GM23338 (cell line): ENCODE data around the gene LIX1L. TPM values are rescaled to one million over a fixed set of nuclear protein-coding genes. Genes with fewer than 3 reads are reported as not detected.

ENCODE experiments used
- ATAC-seq: fragments of 200-7000 bp; cut with Tn5 transposase; 3 replicates; pipeline ENCODE4 v1.9.1; 2020
- DNase-seq: peaks from one replicate; pipeline ENCODE4 v3.0.0-alpha.2; 2015; ENCODE audit warnings: low spot score
- H2AFZ ChIP-seq: fragments of 200-600 bp; sonication (generic); 2 replicates; pipeline ENCODE4 v1.8.0; 2016; ENCODE audit warnings: antibody characterized with exemption, mild to moderate bottlenecking, moderate library complexity
- H3F3A ChIP-seq: fragments of 200-600 bp; sonication (generic); replicated peaks from 2 replicates; pipeline ENCODE4 v1.8.0; 2017; ENCODE audit warnings: antibody characterized with exemption, mixed run types, low read depth
- H3K27ac ChIP-seq: fragments of 200-600 bp; sonication (generic); 2 replicates; pipeline ENCODE4 v1.6.1; 2016; ENCODE audit warnings: low read depth
- H3K27me3 ChIP-seq: fragments of 200-600 bp; sonication (generic); 2 replicates; pipeline ENCODE4 v1.8.0; 2016; ENCODE audit warnings: mild to moderate bottlenecking, mixed run types, moderate library complexity; ENCODE audit not compliant: insufficient read depth
- H3K36me3 ChIP-seq: fragments of 200-600 bp; sonication (generic); 2 replicates; pipeline ENCODE4 v1.8.0; 2016; ENCODE audit warnings: mild to moderate bottlenecking; ENCODE audit not compliant: insufficient read depth
- H3K4me1 ChIP-seq: fragments of 200-600 bp; sonication (generic); 2 replicates; pipeline ENCODE4 v1.8.0; 2016; ENCODE audit warnings: mild to moderate bottlenecking, moderate library complexity; ENCODE audit not compliant: insufficient read depth
- H3K4me2 ChIP-seq: fragments of 200-600 bp; sonication (generic); 2 replicates; pipeline ENCODE4 v1.7.1; 2017; ENCODE audit warnings: mixed run types
- H3K4me3 ChIP-seq: fragments of 200-600 bp; sonication (generic); 2 replicates; pipeline ENCODE4 v1.6.1; 2016; ENCODE audit warnings: mixed run types
- H3K79me2 ChIP-seq: fragments of 200-600 bp; sonication (generic); replicated peaks from 2 replicates; pipeline ENCODE4 v1.8.0; 2017; ENCODE audit warnings: mild to moderate bottlenecking; ENCODE audit not compliant: insufficient read depth
- H3K9me2 ChIP-seq: fragments of 200-600 bp; sonication (generic); 2 replicates; pipeline ENCODE4 v1.8.0; 2017; ENCODE audit not compliant: insufficient read depth
- H4K20me1 ChIP-seq: fragments of 200-600 bp; sonication (generic); replicated peaks from 2 replicates; pipeline ENCODE4 v1.8.0; 2017; ENCODE audit warnings: mild to moderate bottlenecking; ENCODE audit not compliant: insufficient read depth
- H3K27ac Mint-ChIP-seq: 2 replicates; pipeline ENCODE4 v1.8.0; 2020; ENCODE audit warnings: inconsistent platforms, mild to moderate bottlenecking, moderate library complexity, mixed read lengths
- H3K27me3 Mint-ChIP-seq: 3 replicates; pipeline ENCODE4 v1.8.0; 2022; ENCODE audit warnings: low read depth, mild to moderate bottlenecking, moderate library complexity, mixed read lengths, inconsistent platforms; ENCODE audit not compliant: insufficient read depth, poor library complexity
- H3K36me3 Mint-ChIP-seq: 3 replicates; pipeline ENCODE4 v1.8.0; 2021; ENCODE audit warnings: low read depth, mild to moderate bottlenecking, inconsistent platforms, moderate library complexity, mixed read lengths
- H3K4me1 Mint-ChIP-seq: 3 replicates; pipeline ENCODE4 v1.8.0; 2020; ENCODE audit warnings: mild to moderate bottlenecking, inconsistent platforms, mixed read lengths
- H3K4me3 Mint-ChIP-seq: 3 replicates; pipeline ENCODE4 v1.8.0; 2021; ENCODE audit warnings: moderate library complexity, mild to moderate bottlenecking, inconsistent platforms, mixed read lengths
- H3K9me3 Mint-ChIP-seq: 3 replicates; pipeline ENCODE4 v1.8.0; 2020; ENCODE audit warnings: moderate library complexity, mild to moderate bottlenecking, inconsistent platforms, mixed read lengths
- CREB1 ChIP-seq: fragments of 250-450 bp; sonication (Bioruptor Pico); IDR thresholded peaks from 2 replicates; pipeline ENCODE4 v1.5.0; 2020; ENCODE audit warnings: low read depth, mild to moderate bottlenecking, moderate library complexity
- EZH2 ChIP-seq: fragments of 200-600 bp; sonication (generic); IDR thresholded peaks from one replicate; pipeline ENCODE4 v1.8.0; 2017; ENCODE audit warnings: antibody characterized with exemption, mild to moderate bottlenecking, low read depth; ENCODE audit not compliant: unreplicated experiment
- EZH2phosphoT487 ChIP-seq: fragments of 200-600 bp; sonication (generic); IDR thresholded peaks from one replicate; pipeline ENCODE4 v1.8.1; 2018; ENCODE audit warnings: antibody characterized with exemption; ENCODE audit not compliant: unreplicated experiment
- JUNB ChIP-seq: IDR thresholded peaks from one replicate; pipeline ENCODE4 v1.6.1; 2016; ENCODE audit warnings: antibody characterized with exemption; ENCODE audit not compliant: unreplicated experiment
- NANOG ChIP-seq: IDR thresholded peaks from 2 replicates; pipeline ENCODE4 v1.6.1; 2016; ENCODE audit warnings: antibody characterized with exemption, borderline replicate concordance
- POLR2AphosphoS5 ChIP-seq: IDR thresholded peaks from 2 replicates; pipeline ENCODE4 v1.6.1; 2016; ENCODE audit warnings: antibody characterized with exemption, low read depth
- STAT1 ChIP-seq: IDR thresholded peaks from one replicate; pipeline ENCODE4 v1.6.1; 2016; ENCODE audit warnings: antibody characterized with exemption; ENCODE audit not compliant: unreplicated experiment
- ZNF114 ChIP-seq: fragments of 250-450 bp; sonication (Bioruptor Pico); IDR thresholded peaks from 2 replicates; pipeline ENCODE4 v1.5.0; 2020; ENCODE audit warnings: mild to moderate bottlenecking, moderate library complexity
- ZNF331 ChIP-seq: fragments of 250-450 bp; sonication (Bioruptor Pico); IDR thresholded peaks from 2 replicates; pipeline ENCODE4 v1.5.0; 2020; ENCODE audit warnings: low read depth, mild to moderate bottlenecking, moderate library complexity
- polyA plus RNA-seq: library from polyadenylated mRNA; unstranded; fragments of >200 nt; fragmentation: Nextera tagmentation; extraction: Ambion mirVana; gene quantifications from 2 replicates; pipeline ENCODE4 v1.2.1, GENCODE V29; 2016
- total RNA-seq: library from RNA; depleted of rRNA; stranded (reverse); fragments of >200 nt; shearing (Covaris generic); gene quantifications from 2 replicates; pipeline ENCODE4 v1.2.3, GENCODE V29; 2014
- TF ChIP-seq, protein P1 (sequence below): IDR thresholded peaks from one replicate; pipeline ENCODE4 v1.6.1; 2018; ENCODE audit warnings: antibody characterized with exemption; ENCODE audit not compliant: unreplicated experiment
- TF ChIP-seq, protein P2 (sequence below): fragments of 250-450 bp; sonication (Bioruptor Pico); IDR thresholded peaks from 2 replicates; pipeline ENCODE4 v1.5.0; 2020; ENCODE audit warnings: mild to moderate bottlenecking, moderate library complexity
- TF ChIP-seq, protein P3 (sequence below), 2 experiments: fragments of 200-600 bp in 1 of 2; sonication (generic) in 1 of 2; conservative IDR thresholded peaks; 2 replicates each; pipeline versions ENCODE4 v1.5.1 to v1.6.1; 2016 to 2017; ENCODE audit warnings: antibody characterized with exemption in 2 of 2, low read depth in 2 of 2, mild to moderate bottlenecking in 2 of 2, moderate library complexity in 1 of 2
- TF ChIP-seq, protein P4 (sequence below): IDR thresholded peaks from 2 replicates; pipeline ENCODE4 v1.6.1; 2016; ENCODE audit warnings: antibody characterized with exemption

The LIX1L gene
- total and polyA plus RNA-seq, 2 experiments from 2014 or later, result 0.76 to 2.6 TPM

DNA sequence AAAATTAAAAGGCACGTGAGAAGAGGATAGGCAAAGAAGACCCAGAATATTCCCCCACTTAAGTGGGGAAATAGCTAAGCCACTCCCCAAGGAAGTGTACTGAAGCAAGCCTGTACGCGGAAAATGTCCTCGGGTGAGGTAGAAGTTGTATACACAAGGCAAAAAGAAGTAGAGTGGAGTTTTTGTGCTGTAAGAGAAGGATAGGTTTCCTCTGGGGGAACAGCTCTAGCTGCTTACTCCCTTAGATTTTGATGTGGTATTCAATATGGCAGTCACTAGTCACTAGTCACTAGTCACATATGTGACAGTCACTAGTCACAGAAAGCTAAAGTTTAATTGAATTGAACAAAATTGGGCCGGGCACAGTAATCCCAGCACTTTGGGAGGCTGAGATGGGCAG is 31.0 kb upstream of the LIX1L start:
- H4K20me1 ChIP-seq, result no peaks in the 10 kb centered on the region
- ATAC-seq, result no peak
- Mint-ChIP-seq H3K36me3 (peaks cover 21% of the 10 kb centered on the region), H3K4me3 (no peak overlapping the region), H3K27ac (no peak overlapping the region), H3K9me3 (no peaks in the 10 kb centered on the region), H3K4me1 (peaks cover 37% of the 10 kb centered on the region), H3K27me3 (peaks cover 3% of the 10 kb centered on the region)
- H3K27me3 ChIP-seq, result no peaks in the 10 kb centered on the region
- no peak overlapping the region for H3K4me3 ChIP-seq
- peaks cover 9% of the 10 kb centered on the region for H3K4me1 ChIP-seq
- no peak overlapping the region for H2AFZ ChIP-seq
- no peak overlapping the region for H3K4me2 ChIP-seq
- H3F3A ChIP-seq, result no peaks in the 10 kb centered on the region; the same call in 1 of the 2 replicates
- no peaks in the 10 kb centered on the region for H3K9me2 ChIP-seq
- no peak for DNase-seq
- H3K27ac ChIP-seq, result no peak overlapping the region
- no peaks in the 10 kb centered on the region; the same call in 1 of the 2 replicates for H3K36me3 ChIP-seq
- TF ChIP-seq POLR2AphosphoS5, result no peak
- TF ChIP-seq, protein P1, sequence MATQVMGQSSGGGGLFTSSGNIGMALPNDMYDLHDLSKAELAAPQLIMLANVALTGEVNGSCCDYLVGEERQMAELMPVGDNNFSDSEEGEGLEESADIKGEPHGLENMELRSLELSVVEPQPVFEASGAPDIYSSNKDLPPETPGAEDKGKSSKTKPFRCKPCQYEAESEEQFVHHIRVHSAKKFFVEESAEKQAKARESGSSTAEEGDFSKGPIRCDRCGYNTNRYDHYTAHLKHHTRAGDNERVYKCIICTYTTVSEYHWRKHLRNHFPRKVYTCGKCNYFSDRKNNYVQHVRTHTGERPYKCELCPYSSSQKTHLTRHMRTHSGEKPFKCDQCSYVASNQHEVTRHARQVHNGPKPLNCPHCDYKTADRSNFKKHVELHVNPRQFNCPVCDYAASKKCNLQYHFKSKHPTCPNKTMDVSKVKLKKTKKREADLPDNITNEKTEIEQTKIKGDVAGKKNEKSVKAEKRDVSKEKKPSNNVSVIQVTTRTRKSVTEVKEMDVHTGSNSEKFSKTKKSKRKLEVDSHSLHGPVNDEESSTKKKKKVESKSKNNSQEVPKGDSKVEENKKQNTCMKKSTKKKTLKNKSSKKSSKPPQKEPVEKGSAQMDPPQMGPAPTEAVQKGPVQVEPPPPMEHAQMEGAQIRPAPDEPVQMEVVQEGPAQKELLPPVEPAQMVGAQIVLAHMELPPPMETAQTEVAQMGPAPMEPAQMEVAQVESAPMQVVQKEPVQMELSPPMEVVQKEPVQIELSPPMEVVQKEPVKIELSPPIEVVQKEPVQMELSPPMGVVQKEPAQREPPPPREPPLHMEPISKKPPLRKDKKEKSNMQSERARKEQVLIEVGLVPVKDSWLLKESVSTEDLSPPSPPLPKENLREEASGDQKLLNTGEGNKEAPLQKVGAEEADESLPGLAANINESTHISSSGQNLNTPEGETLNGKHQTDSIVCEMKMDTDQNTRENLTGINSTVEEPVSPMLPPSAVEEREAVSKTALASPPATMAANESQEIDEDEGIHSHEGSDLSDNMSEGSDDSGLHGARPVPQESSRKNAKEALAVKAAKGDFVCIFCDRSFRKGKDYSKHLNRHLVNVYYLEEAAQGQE, result no peak
- TF ChIP-seq, protein P2, sequence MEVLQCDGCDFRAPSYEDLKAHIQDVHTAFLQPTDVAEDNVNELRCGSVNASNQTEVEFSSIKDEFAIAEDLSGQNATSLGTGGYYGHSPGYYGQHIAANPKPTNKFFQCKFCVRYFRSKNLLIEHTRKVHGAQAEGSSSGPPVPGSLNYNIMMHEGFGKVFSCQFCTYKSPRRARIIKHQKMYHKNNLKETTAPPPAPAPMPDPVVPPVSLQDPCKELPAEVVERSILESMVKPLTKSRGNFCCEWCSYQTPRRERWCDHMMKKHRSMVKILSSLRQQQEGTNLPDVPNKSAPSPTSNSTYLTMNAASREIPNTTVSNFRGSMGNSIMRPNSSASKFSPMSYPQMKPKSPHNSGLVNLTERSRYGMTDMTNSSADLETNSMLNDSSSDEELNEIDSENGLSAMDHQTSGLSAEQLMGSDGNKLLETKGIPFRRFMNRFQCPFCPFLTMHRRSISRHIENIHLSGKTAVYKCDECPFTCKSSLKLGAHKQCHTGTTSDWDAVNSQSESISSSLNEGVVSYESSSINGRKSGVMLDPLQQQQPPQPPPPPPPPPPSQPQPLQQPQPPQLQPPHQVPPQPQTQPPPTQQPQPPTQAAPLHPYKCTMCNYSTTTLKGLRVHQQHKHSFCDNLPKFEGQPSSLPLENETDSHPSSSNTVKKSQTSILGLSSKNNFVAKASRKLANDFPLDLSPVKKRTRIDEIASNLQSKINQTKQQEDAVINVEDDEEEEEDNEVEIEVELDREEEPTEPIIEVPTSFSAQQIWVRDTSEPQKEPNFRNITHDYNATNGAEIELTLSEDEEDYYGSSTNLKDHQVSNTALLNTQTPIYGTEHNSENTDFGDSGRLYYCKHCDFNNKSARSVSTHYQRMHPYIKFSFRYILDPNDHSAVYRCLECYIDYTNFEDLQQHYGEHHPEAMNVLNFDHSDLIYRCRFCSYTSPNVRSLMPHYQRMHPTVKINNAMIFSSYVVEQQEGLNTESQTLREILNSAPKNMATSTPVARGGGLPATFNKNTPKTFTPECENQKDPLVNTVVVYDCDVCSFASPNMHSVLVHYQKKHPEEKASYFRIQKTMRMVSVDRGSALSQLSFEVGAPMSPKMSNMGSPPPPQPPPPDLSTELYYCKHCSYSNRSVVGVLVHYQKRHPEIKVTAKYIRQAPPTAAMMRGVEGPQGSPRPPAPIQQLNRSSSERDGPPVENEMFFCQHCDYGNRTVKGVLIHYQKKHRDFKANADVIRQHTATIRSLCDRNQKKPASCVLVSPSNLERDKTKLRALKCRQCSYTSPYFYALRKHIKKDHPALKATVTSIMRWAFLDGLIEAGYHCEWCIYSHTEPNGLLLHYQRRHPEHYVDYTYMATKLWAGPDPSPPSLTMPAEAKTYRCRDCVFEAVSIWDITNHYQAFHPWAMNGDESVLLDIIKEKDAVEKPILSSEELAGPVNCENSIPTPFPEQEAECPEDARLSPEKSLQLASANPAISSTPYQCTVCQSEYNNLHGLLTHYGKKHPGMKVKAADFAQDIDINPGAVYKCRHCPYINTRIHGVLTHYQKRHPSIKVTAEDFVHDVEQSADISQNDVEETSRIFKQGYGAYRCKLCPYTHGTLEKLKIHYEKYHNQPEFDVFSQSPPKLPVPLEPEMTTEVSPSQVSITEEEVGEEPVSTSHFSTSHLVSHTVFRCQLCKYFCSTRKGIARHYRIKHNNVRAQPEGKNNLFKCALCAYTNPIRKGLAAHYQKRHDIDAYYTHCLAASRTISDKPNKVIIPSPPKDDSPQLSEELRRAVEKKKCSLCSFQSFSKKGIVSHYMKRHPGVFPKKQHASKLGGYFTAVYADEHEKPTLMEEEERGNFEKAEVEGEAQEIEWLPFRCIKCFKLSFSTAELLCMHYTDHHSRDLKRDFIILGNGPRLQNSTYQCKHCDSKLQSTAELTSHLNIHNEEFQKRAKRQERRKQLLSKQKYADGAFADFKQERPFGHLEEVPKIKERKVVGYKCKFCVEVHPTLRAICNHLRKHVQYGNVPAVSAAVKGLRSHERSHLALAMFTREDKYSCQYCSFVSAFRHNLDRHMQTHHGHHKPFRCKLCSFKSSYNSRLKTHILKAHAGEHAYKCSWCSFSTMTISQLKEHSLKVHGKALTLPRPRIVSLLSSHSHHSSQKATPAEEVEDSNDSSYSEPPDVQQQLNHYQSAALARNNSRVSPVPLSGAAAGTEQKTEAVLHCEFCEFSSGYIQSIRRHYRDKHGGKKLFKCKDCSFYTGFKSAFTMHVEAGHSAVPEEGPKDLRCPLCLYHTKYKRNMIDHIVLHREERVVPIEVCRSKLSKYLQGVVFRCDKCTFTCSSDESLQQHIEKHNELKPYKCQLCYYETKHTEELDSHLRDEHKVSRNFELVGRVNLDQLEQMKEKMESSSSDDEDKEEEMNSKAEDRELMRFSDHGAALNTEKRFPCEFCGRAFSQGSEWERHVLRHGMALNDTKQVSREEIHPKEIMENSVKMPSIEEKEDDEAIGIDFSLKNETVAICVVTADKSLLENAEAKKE (CRISPR knock-in tag), result no peak
- no peak for TF ChIP-seq EZH2
- TF ChIP-seq STAT1, result no peak
- TF ChIP-seq ZNF331 (CRISPR knock-in tag), result no peak
- no peak for TF ChIP-seq EZH2phosphoT487
- no peak for TF ChIP-seq NANOG
- TF ChIP-seq, protein P3, sequence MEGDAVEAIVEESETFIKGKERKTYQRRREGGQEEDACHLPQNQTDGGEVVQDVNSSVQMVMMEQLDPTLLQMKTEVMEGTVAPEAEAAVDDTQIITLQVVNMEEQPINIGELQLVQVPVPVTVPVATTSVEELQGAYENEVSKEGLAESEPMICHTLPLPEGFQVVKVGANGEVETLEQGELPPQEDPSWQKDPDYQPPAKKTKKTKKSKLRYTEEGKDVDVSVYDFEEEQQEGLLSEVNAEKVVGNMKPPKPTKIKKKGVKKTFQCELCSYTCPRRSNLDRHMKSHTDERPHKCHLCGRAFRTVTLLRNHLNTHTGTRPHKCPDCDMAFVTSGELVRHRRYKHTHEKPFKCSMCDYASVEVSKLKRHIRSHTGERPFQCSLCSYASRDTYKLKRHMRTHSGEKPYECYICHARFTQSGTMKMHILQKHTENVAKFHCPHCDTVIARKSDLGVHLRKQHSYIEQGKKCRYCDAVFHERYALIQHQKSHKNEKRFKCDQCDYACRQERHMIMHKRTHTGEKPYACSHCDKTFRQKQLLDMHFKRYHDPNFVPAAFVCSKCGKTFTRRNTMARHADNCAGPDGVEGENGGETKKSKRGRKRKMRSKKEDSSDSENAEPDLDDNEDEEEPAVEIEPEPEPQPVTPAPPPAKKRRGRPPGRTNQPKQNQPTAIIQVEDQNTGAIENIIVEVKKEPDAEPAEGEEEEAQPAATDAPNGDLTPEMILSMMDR (conservative IDR thresholded peaks at IDR 0.05; ENCODE audit: low read depth in 2 of 2), result no peak
- no peak for TF ChIP-seq JUNB
- TF ChIP-seq, protein P4, sequence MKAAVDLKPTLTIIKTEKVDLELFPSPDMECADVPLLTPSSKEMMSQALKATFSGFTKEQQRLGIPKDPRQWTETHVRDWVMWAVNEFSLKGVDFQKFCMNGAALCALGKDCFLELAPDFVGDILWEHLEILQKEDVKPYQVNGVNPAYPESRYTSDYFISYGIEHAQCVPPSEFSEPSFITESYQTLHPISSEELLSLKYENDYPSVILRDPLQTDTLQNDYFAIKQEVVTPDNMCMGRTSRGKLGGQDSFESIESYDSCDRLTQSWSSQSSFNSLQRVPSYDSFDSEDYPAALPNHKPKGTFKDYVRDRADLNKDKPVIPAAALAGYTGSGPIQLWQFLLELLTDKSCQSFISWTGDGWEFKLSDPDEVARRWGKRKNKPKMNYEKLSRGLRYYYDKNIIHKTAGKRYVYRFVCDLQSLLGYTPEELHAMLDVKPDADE, result no peak
- no peak for TF ChIP-seq ZNF114
- no peak for TF ChIP-seq CREB1 (CRISPR knock-in tag)
- H3K79me2 ChIP-seq, result no peaks in the 10 kb centered on the region
